ENCODE results near the gene MMP26.

MMP26 gene

GRCh38 chr11:4671741-4672140 lies 32.8 kb upstream of the MMP26 start:
- TF ChIP-seq EZH2phosphoT487 (IDR thresholded peaks at IDR 0.05; ENCODE audit: borderline replicate concordance) = no peak
- TF ChIP-seq, protein P1, sequence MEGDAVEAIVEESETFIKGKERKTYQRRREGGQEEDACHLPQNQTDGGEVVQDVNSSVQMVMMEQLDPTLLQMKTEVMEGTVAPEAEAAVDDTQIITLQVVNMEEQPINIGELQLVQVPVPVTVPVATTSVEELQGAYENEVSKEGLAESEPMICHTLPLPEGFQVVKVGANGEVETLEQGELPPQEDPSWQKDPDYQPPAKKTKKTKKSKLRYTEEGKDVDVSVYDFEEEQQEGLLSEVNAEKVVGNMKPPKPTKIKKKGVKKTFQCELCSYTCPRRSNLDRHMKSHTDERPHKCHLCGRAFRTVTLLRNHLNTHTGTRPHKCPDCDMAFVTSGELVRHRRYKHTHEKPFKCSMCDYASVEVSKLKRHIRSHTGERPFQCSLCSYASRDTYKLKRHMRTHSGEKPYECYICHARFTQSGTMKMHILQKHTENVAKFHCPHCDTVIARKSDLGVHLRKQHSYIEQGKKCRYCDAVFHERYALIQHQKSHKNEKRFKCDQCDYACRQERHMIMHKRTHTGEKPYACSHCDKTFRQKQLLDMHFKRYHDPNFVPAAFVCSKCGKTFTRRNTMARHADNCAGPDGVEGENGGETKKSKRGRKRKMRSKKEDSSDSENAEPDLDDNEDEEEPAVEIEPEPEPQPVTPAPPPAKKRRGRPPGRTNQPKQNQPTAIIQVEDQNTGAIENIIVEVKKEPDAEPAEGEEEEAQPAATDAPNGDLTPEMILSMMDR (conservative IDR thresholded peaks at IDR 0.05; ENCODE audit: low read length) = no peak
- no peak overlapping the region for H3K4me3 ChIP-seq (ENCODE audit: low read length, poor library complexity, severe bottlenecking)
- no peaks in the 10 kb centered on the region for H3K27me3 ChIP-seq (ENCODE audit: insufficient read depth, low read length, poor library complexity, severe bottlenecking)
- H3K4me1 ChIP-seq (ENCODE audit: insufficient read depth, low read length, poor library complexity, severe bottlenecking) = no peaks in the 10 kb centered on the region
- H3K9me2 ChIP-seq (replicated peaks; ENCODE audit: low read depth, low read length) = no peaks in the 10 kb centered on the region
- H2AFZ ChIP-seq (ENCODE audit: low read length) = no peak overlapping the region
- no peaks in the 10 kb centered on the region for H4K20me1 ChIP-seq (ENCODE audit: insufficient read depth, low read length, poor library complexity, severe bottlenecking)
- H3K9ac ChIP-seq (ENCODE audit: low read depth, low read length, poor library complexity, severe bottlenecking) = no peak overlapping the region
- no peaks in the 10 kb centered on the region for H3K9me3 ChIP-seq (ENCODE audit: insufficient read depth, low read depth, low read length)
- H3K4me2 ChIP-seq (ENCODE audit: low read depth, low read length, poor library complexity, severe bottlenecking) = no peak overlapping the region
- no peaks in the 10 kb centered on the region for H3K79me2 ChIP-seq (ENCODE audit: insufficient read depth, low read length)
- H3K36me3 ChIP-seq (ENCODE audit: insufficient read depth, low read length) = no peaks in the 10 kb centered on the region
- no peaks in the 10 kb centered on the region for H3F3A ChIP-seq (ENCODE audit: low read depth)

DNA sequence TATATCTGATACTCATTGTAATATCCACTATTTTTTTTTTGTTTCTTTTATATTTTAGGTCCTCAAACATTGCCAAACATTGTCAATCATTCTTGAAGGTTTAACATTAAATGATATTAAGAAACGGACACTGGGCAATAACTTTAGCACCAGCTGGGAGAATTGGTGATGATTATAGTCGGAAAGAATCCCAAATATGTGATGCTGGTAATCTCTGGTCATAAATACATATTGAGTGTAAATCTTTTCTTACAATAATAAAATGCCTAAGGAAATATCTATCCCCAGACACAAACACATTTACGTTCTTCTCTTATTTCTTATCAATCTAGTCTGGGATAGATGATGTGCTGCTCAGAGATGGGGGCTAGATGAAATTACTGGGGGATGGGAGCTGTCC lies 32.1 kb upstream of the MMP26 start:
- no peaks in the 10 kb centered on the region for H3K9me2 ChIP-seq (replicated peaks; ENCODE audit: low read depth, low read length)
- no peak overlapping the region for H2AFZ ChIP-seq (ENCODE audit: low read length)
- H3K4me1 ChIP-seq (ENCODE audit: insufficient read depth, low read length, poor library complexity, severe bottlenecking) = no peaks in the 10 kb centered on the region
- H3K4me3 ChIP-seq (ENCODE audit: low read length, poor library complexity, severe bottlenecking) = no peak overlapping the region
- H3K9me3 ChIP-seq (ENCODE audit: insufficient read depth, low read depth, low read length) = no peaks in the 10 kb centered on the region
- H3F3A ChIP-seq (ENCODE audit: low read depth) = no peaks in the 10 kb centered on the region
- H3K79me2 ChIP-seq (ENCODE audit: insufficient read depth, low read length) = no peaks in the 10 kb centered on the region
- H3K36me3 ChIP-seq (ENCODE audit: insufficient read depth, low read length) = no peaks in the 10 kb centered on the region
- TF ChIP-seq EZH2phosphoT487 (IDR thresholded peaks at IDR 0.05; ENCODE audit: borderline replicate concordance) = no peak
- TF ChIP-seq, protein P1 (conservative IDR thresholded peaks at IDR 0.05; ENCODE audit: low read length) = no peak
- no peaks in the 10 kb centered on the region for H3K27me3 ChIP-seq (ENCODE audit: insufficient read depth, low read length, poor library complexity, severe bottlenecking)
- no peak overlapping the region for H3K9ac ChIP-seq (ENCODE audit: low read depth, low read length, poor library complexity, severe bottlenecking)
- no peak overlapping the region for H3K4me2 ChIP-seq (ENCODE audit: low read depth, low read length, poor library complexity, severe bottlenecking)
- H4K20me1 ChIP-seq (ENCODE audit: insufficient read depth, low read length, poor library complexity, severe bottlenecking) = no peaks in the 10 kb centered on the region

- Histone ChIP-seq H3K9ac (ENCODE audit: low read depth, low read length, poor library complexity, severe bottlenecking) (no peak overlapping the region), H3K79me2 (ENCODE audit: insufficient read depth, low read length) (no peaks in the 10 kb centered on the region), H3K4me3 (ENCODE audit: low read length, poor library complexity, severe bottlenecking) (no peak overlapping the region), H3K9me2 (replicated peaks; ENCODE audit: low read depth, low read length) (no peaks in the 10 kb centered on the region), H3K9me3 (ENCODE audit: insufficient read depth, low read depth, low read length) (no peaks in the 10 kb centered on the region), H4K20me1 (ENCODE audit: insufficient read depth, low read length, poor library complexity, severe bottlenecking) (no peaks in the 10 kb centered on the region), H3K4me1 (ENCODE audit: insufficient read depth, low read length, poor library complexity, severe bottlenecking) (no peaks in the 10 kb centered on the region), H2AFZ (ENCODE audit: low read length) (no peak overlapping the region), H3K4me2 (ENCODE audit: low read depth, low read length, poor library complexity, severe bottlenecking) (no peak overlapping the region), H3F3A (ENCODE audit: low read depth) (no peaks in the 10 kb centered on the region), H3K36me3 (ENCODE audit: insufficient read depth, low read length) (no peaks in the 10 kb centered on the region), H3K27me3 (ENCODE audit: insufficient read depth, low read length, poor library complexity, severe bottlenecking) (no peaks in the 10 kb centered on the region)
- TF ChIP-seq, protein P1 (conservative IDR thresholded peaks at IDR 0.05; ENCODE audit: low read length) = no peak
- TF ChIP-seq EZH2phosphoT487 (IDR thresholded peaks at IDR 0.05; ENCODE audit: borderline replicate concordance) = no peak
These were observed 30.8 kb upstream of the MMP26 start for GRCh38 chr11:4673781-4674180.
